RWPE2 (cell line): ENCODE results near the gene RALGAPA2.

ENCODE experiments used
- ATAC-seq: fragments of 200-7000 bp; cut with Tn5 transposase; 3 replicates; pipeline ENCODE4 v1.9.1; 2021; ENCODE audit warnings: low read depth
- DNase-seq: peaks from one replicate; pipeline ENCODE4 v3.0.0-alpha.2; 2020; ENCODE audit warnings: low spot score
- H3K27ac ChIP-seq: fragments of 450-650 bp; 2 replicates; pipeline ENCODE4 v1.5.1; 2017; ENCODE audit warnings: mild to moderate bottlenecking; ENCODE audit not compliant: poor library complexity, severe bottlenecking
- H3K27me3 ChIP-seq: fragments of 250-450 bp; sonication (Bioruptor Pico); 2 replicates; pipeline ENCODE4 v1.5.1; 2021; ENCODE audit warnings: mild to moderate bottlenecking, moderate library complexity; ENCODE audit not compliant: insufficient read depth, poor library complexity, severe bottlenecking
- H3K36me3 ChIP-seq: fragments of 250-450 bp; sonication (Bioruptor Pico); 2 replicates; pipeline ENCODE4 v1.5.1; 2020; ENCODE audit warnings: low read depth, mild to moderate bottlenecking, moderate library complexity
- H3K4me1 ChIP-seq: fragments of 250-450 bp; sonication (Bioruptor Pico); 2 replicates; pipeline ENCODE4 v1.5.1; 2021; ENCODE audit warnings: mild to moderate bottlenecking, moderate library complexity; ENCODE audit not compliant: insufficient read depth, poor library complexity, severe bottlenecking
- H3K4me3 ChIP-seq: fragments of 250-450 bp; sonication (Bioruptor Pico); 2 replicates; pipeline ENCODE4 v1.5.1; 2021; ENCODE audit warnings: mild to moderate bottlenecking, moderate library complexity; ENCODE audit not compliant: severe bottlenecking
- H3K9me3 ChIP-seq: fragments of 250-450 bp; sonication (Bioruptor Pico); 2 replicates; pipeline ENCODE4 v1.5.1; 2021; ENCODE audit warnings: mild to moderate bottlenecking, moderate library complexity; ENCODE audit not compliant: severe bottlenecking
- CTCF ChIP-seq: fragments of 450-650 bp; IDR thresholded peaks from one replicate; pipeline ENCODE4 v1.5.1; 2017; ENCODE audit warnings: mild to moderate bottlenecking, moderate library complexity; ENCODE audit not compliant: poor library complexity, severe bottlenecking

Gene RALGAPA2

GRCh38 chr20:20585146-20585545, 127.3 kb downstream of the RALGAPA2 start:
- Histone ChIP-seq H3K27me3 (no peaks in the 10 kb centered on the region), H3K4me1 (no peaks in the 10 kb centered on the region), H3K36me3 (peaks cover 5% of the 10 kb centered on the region), H3K27ac (no peak overlapping the region), H3K4me3 (no peak overlapping the region), H3K9me3 (no peaks in the 10 kb centered on the region)
- no peak for TF ChIP-seq CTCF
- ATAC-seq (no peak), DNase-seq (no peak)

- no peak for DNase-seq
- Histone ChIP-seq H3K9me3 (no peaks in the 10 kb centered on the region), H3K4me1 (no peaks in the 10 kb centered on the region), H3K27me3 (no peaks in the 10 kb centered on the region), H3K27ac (no peak overlapping the region), H3K36me3 (peaks cover 5% of the 10 kb centered on the region), H3K4me3 (no peak overlapping the region)
- no peak for ATAC-seq
- TF ChIP-seq CTCF = no peak
These were observed 129.7 kb downstream of the RALGAPA2 start for GRCh38 chr20:20582734-20583133.

DNA sequence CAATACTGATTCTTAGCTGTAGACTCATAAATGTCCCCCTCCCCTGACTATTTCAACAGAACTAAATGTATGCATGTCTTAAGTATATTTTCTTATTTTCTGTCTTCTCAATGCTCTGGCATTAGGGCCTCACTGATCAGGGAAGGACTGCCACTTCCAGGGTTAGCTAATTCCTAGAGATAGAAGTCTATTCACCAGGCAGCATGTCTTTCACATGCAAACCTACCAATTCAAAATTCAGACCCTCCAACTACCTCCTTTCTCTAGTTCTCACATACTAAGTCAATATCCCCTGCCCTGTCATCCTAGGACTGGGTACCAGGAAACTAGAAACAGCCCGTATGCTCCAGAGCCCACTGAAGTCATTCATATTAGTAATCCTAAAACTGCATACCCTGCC, 132.3 kb downstream of the RALGAPA2 start:
- DNase-seq (no peak), ATAC-seq (no peak)

GRCh38 chr20:20578838-20579237, 133.6 kb downstream of the RALGAPA2 start:
- no peak overlapping the region for H3K4me3 ChIP-seq
- ATAC-seq (no peak), DNase-seq (no peak)
- H3K9me3 ChIP-seq = no peaks in the 10 kb centered on the region
- no peak for TF ChIP-seq CTCF
- H3K36me3 ChIP-seq = peaks cover 5% of the 10 kb centered on the region
- H3K4me1 ChIP-seq = no peaks in the 10 kb centered on the region
- H3K27ac ChIP-seq = no peak overlapping the region
- no peaks in the 10 kb centered on the region for H3K27me3 ChIP-seq

More for the DNA sequence above, 132.3 kb downstream of the RALGAPA2 start:
- TF ChIP-seq CTCF = no peak
- no peaks in the 10 kb centered on the region for H3K4me1 ChIP-seq
- no peak overlapping the region for H3K27ac ChIP-seq
- H3K4me3 ChIP-seq = no peak overlapping the region
- H3K9me3 ChIP-seq = no peaks in the 10 kb centered on the region
- no peaks in the 10 kb centered on the region for H3K27me3 ChIP-seq
- peaks cover 5% of the 10 kb centered on the region for H3K36me3 ChIP-seq

DNA sequence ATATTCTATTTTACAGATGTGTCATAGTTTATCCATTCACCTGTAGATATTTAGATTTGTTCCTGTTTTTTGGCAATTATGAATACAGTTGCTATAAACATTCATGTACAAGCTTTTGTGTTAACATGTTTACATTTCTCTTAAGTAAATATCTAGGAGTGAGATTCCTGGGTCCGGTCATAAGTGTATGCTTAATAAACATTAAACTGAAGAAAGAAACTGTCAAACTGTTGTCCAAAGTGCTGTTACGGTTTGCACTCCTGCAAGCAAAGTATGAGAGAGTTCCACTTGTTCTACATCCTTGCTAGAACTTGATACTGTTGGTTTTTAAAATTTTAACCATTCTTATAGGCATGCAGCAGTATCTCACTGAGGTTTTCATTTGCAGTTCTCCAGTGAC, 138.6 kb downstream of the RALGAPA2 start:
- H3K4me3 ChIP-seq = no peak overlapping the region
- no peaks in the 10 kb centered on the region for H3K27me3 ChIP-seq
- no peak overlapping the region for H3K27ac ChIP-seq
- no peak for TF ChIP-seq CTCF
- 0 out of 2 replicates have a peak, but pooled peaks cover 3% of the 10 kb centered on the region for H3K36me3 ChIP-seq
- H3K4me1 ChIP-seq = no peaks in the 10 kb centered on the region
- no peak for ATAC-seq
- no peaks in the 10 kb centered on the region for H3K9me3 ChIP-seq
- no peak for DNase-seq
